HPDE6-E6E7 (cell line): ENCODE results near the gene IQGAP3.
"Not testable (repeated sequence)": the region's sequence is repeated elsewhere in the genome, so short reads cannot be mapped to it uniquely, and the experiment has no call there.

ENCODE experiments used
- DNase-seq: peaks from one replicate; pipeline ENCODE4 v3.0.0; 2011; ENCODE audit warnings: missing footprints; ENCODE audit errors: extremely low spot score

The IQGAP3 gene

GRCh38 chr1:156574039-156574633 lies 1.8 kb upstream of the IQGAP3 start:
- no peak for DNase-seq

GRCh38 chr1:156572663-156573018 lies 276 bp upstream of the IQGAP3 start:
- no peak for DNase-seq

- peak; percentile 44 for DNase-seq
Measured at GRCh38 chr1:156571261-156571852, 1.0 kb downstream of the IQGAP3 start.

GRCh38 chr1:156566436-156566835 lies 5.9 kb downstream of the IQGAP3 start:
- DNase-seq, result no peak

- no peak for DNase-seq
Measured at GRCh38 chr1:156565519-156565918, 6.8 kb downstream of the IQGAP3 start.

- DNase-seq, result no peak
Measured at GRCh38 chr1:156560585-156561163, 11.7 kb downstream of the IQGAP3 start.

- no peak for DNase-seq
Measured at GRCh38 chr1:156559797-156560385, 12.5 kb downstream of the IQGAP3 start.

GRCh38 chr1:156559086-156559796 lies 13.1 kb downstream of the IQGAP3 start:
- no peak for DNase-seq

- no peak for DNase-seq
Measured at GRCh38 chr1:156556354-156556753, 16.0 kb downstream of the IQGAP3 start.

GRCh38 chr1:156555715-156556114 lies 16.6 kb downstream of the IQGAP3 start:
- DNase-seq, result no peak

- DNase-seq, result no peak
Measured at GRCh38 chr1:156554971-156555370, 17.4 kb downstream of the IQGAP3 start.

GRCh38 chr1:156553860-156554485 lies 18.4 kb downstream of the IQGAP3 start:
- no peak for DNase-seq

- not testable (repeated sequence) for DNase-seq
Measured at GRCh38 chr1:156552937-156553336, 19.4 kb downstream of the IQGAP3 start.

GRCh38 chr1:156552518-156552917 lies 19.8 kb downstream of the IQGAP3 start:
- DNase-seq, result no peak

- peak; percentile 83 for DNase-seq
Measured at GRCh38 chr1:156551869-156552268, 20.5 kb downstream of the IQGAP3 start.

- DNase-seq, result no peak
Measured at GRCh38 chr1:156551066-156551643, 21.2 kb downstream of the IQGAP3 start.

GRCh38 chr1:156550346-156550745 lies 22.0 kb downstream of the IQGAP3 start:
- DNase-seq, result no peak

- DNase-seq, result no peak
Measured at GRCh38 chr1:156549831-156550230, 22.5 kb downstream of the IQGAP3 start.

- no peak for DNase-seq
Measured at GRCh38 chr1:156549390-156549789, 23.0 kb downstream of the IQGAP3 start.

- no peak for DNase-seq
Measured at GRCh38 chr1:156547982-156548381, 24.4 kb downstream of the IQGAP3 start.

- no peak for DNase-seq
Measured at GRCh38 chr1:156547434-156547833, 24.9 kb downstream of the IQGAP3 start.

GRCh38 chr1:156546267-156546666 lies 26.1 kb downstream of the IQGAP3 start:
- no peak for DNase-seq
